ENCODE results near the gene CAPN2.

DNA sequence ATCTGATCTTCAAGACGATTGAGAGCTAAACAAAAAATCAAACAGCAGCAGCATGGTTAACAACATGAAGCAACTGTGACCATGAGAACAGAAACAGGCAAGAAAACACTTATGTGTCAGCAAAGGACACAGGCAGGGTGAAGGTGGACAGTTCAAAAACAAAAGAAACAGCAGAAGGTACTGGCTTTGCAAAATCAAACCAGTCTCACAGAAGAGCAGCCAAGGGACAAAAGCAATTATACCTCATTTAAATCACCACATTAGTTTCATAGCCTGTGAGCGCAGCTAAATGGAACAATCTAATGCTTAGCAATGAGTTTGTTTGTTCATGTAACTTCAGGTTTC is 59.1 kb downstream of the CAPN2 start:
- no peak for TF ChIP-seq POLR2AphosphoS5 (IDR thresholded peaks at IDR 0.05)
- no peak for TF ChIP-seq CTCF (IDR thresholded peaks at IDR 0.05)
- TF ChIP-seq POLR2A (IDR thresholded peaks at IDR 0.05) = no peak

Data from suprapubic skin (tissue), 4 donors.